HG02759 (cell line): Measurements from ENCODE around the gene TMC6.
"Not testable (repeated sequence)": the region's sequence is repeated elsewhere in the genome, so short reads cannot be mapped to it uniquely, and the experiment has no call there.

Source experiments
- ATAC-seq: cut with Tn5 transposase; IDR thresholded peaks from one replicate; pipeline ENCODE4 v1.9.1; 2021; ENCODE audit warnings: mild to moderate bottlenecking, moderate library complexity; ENCODE audit not compliant: unreplicated experiment

Gene TMC6

GRCh38 chr17:78081551-78081950 is 47.0 kb downstream of the TMC6 start:
- ATAC-seq = no peak

- ATAC-seq = no peak
These were observed 49.3 kb downstream of the TMC6 start for GRCh38 chr17:78079253-78079652.

DNA sequence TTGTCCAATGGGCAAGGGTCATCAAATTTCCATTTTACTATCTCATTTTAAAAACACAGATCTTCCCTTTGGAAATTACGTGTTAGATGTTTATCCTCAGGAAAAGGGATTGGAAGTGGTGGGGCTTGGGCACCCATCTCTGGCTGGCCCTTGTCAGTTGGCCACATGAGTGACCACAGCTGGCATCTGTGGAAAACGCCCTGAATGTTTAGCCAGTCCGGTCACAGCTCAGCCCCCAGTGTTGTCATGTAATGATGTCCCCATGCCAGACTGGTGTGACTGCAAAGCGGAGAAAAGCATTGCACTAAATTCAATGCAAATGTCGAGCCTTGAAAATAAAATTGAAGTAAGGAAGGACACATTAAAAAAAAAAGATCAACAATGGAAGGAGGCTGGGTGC is 53.0 kb downstream of the TMC6 start:
- ATAC-seq = no peak

DNA sequence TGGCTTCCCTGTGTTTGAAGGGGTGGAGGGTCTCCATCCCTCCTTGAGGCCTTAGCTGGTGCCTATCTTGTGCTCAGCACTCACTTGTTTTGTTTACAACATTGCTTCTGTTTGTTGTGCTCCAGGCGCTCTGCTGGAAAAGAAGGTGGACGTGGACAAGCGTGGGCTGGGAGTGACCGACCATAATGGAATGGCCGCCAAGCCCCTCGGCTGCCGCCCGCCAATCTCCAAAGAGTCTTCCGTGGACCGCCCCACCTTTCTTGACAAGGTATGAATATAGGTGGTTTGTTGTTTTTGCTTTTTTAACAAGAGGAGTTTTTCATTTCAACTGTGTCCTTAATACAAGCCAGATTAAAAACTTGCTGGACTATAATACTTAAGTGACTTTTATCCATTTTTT is 53.5 kb downstream of the TMC6 start:
- no peak for ATAC-seq

- ATAC-seq = no peak
These were observed 55.6 kb downstream of the TMC6 start for GRCh38 chr17:78072961-78073360.

DNA sequence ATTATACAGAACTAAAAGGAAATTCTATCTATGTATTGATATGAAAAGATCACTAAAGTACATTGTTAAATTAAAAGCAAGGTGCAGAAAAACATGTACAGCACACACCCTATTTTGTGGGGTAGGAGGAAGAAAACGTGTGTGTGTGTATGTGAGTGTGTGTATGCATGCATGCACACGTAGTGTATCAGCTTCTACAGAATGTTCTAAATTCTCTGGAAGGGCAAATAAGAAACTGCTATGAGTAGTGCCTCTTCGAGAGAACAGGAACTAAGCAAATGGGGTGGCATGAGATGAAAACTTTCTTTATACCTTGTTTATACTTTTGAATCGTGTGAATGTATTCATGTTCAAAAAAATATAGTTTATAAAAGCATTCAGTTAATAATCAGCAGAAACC is 58.9 kb downstream of the TMC6 start:
- ATAC-seq = no peak

GRCh38 chr17:78066976-78067375 is 61.6 kb downstream of the TMC6 start:
- ATAC-seq = not testable (repeated sequence)

DNA sequence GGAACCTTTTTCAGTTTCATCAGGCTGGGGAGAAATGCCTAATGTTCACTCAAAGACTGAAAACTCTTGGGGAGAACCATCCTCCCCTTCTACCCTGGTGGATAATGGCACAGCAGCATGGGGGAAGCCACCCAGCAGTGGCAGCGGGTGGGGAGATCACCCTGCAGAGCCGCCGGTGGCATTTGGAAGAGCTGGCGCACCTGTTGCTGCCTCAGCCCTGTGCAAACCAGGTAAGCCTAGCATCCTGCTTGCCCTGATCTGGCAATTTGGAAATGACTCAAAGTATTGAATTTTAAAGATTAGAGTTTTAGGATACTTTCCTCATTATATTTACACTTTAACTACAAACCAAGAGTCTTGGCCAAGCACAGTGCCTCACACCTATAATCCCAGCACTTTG is 63.8 kb downstream of the TMC6 start:
- ATAC-seq = no peak

DNA sequence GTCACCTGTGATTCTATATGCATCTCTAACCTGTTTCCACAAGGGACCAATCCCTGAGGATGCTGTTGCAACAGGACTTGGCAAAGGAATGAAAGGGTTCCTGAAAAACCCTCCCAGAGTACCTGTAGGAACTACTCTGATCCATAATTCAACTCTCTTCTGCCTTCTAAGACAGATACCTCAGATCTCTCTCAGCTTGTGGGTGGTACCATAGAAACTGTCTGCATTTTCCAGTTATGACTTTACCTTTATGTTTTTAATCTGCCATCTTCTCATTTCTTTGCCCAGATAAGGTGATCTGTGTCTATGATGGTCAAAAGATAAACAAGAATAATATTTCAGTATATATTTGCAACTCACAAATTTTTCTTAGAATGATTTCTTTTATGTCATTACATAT is 65.1 kb downstream of the TMC6 start:
- no peak for ATAC-seq

DNA sequence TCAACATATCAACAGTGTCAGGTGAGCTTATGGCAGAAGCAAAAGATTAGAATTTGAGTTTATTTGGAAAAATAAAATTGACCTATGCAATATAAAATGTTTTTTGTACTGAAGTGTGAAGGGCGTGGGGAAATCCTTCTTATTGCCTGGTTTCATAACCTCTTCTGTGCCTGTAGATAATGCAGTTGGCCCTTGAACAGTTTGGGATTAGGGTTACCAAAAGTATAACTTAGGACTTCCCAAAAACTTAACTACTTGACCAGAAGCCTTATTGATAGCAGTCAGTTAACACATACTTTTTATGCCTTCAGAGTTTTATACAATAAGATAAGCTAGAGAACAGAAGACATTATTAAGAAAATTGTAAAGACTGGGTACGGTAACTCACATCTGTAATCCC is 66.0 kb downstream of the TMC6 start:
- no peak for ATAC-seq
